Parathyroid adenoma (tissue), 2 donors: Measurements from ENCODE around the gene ANKRD17.

Source experiments
- H2AFZ ChIP-seq: fragments of 300-600 bp; sonication (generic); one replicate; pipeline ENCODE4 v1.7.0; 2017; ENCODE audit warnings: antibody characterized with exemption, mild to moderate bottlenecking
- H3K27ac ChIP-seq: fragments of 300-600 bp; sonication (generic); one replicate; pipeline ENCODE4 v1.7.0; 2017
- H3K27me3 ChIP-seq: fragments of 300-600 bp; sonication (generic); one replicate; pipeline ENCODE4 v1.7.0; 2017; ENCODE audit warnings: low read length; ENCODE audit not compliant: control insufficient read depth, insufficient read depth
- H3K36me3 ChIP-seq: fragments of 300-600 bp; sonication (generic); one replicate; pipeline ENCODE4 v1.7.0; 2017; ENCODE audit warnings: low read length; ENCODE audit not compliant: control insufficient read depth, insufficient read depth
- H3K4me1 ChIP-seq: fragments of 300-600 bp; sonication (generic); one replicate; pipeline ENCODE4 v1.7.0; 2017; ENCODE audit warnings: control low read depth
- H3K4me2 ChIP-seq: fragments of 300-600 bp; sonication (generic); one replicate; pipeline ENCODE4 v1.7.0; 2017; ENCODE audit warnings: low read length
- H3K4me3 ChIP-seq: fragments of 300-600 bp; sonication (generic); one replicate; pipeline ENCODE4 v1.7.0; 2017; ENCODE audit warnings: low read depth, low read length
- H3K79me2 ChIP-seq: fragments of 300-600 bp; sonication (generic); one replicate; pipeline ENCODE4 v1.7.0; 2017; ENCODE audit warnings: control low read depth
- H3K9ac ChIP-seq: fragments of 300-600 bp; sonication (generic); one replicate; pipeline ENCODE4 v1.7.0; 2017; ENCODE audit warnings: mild to moderate bottlenecking
- H3K9me3 ChIP-seq: fragments of 300-600 bp; sonication (generic); one replicate; pipeline ENCODE4 v1.7.0; 2017; ENCODE audit warnings: low read length; ENCODE audit not compliant: control insufficient read depth
- TF ChIP-seq, protein P1 (sequence below): fragments of 300-600 bp; sonication (generic); IDR thresholded peaks from one replicate; pipeline ENCODE4 v1.7.0; 2017; ENCODE audit warnings: antibody characterized with exemption, mild to moderate bottlenecking
- donor health status: primary hyperparathyroidism.

ANKRD17 gene

DNA sequence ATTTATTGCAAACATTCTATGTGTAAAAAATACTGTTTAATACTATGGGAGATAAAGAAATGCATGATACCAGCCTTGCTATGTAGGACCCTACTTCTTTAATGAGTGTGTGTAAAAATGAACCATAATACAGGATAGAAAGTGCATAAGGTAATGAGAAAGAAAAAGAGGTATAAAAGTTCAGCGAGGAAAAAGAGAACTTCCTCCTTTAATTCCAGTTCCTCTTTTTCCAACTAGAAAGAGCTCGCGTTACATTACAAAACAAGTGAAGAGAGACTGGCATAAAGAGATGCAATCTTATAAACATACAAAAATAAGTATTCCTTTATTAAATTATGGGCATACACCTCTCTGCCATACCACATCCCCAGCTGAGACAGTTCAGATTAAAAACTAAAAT, 77.4 kb downstream of the ANKRD17 start:
- Histone ChIP-seq H3K4me3 (no peak overlapping the region), H3K9me3 (no peaks in the 10 kb centered on the region), H3K27me3 (no peaks in the 10 kb centered on the region), H3K79me2 (peaks cover 6% of the 10 kb centered on the region), H3K36me3 (no peaks in the 10 kb centered on the region), H2AFZ (no peak overlapping the region), H3K4me1 (no peaks in the 10 kb centered on the region), H3K27ac (no peak overlapping the region), H3K4me2 (no peak overlapping the region), H3K9ac (no peak overlapping the region)
- TF ChIP-seq, protein P1, sequence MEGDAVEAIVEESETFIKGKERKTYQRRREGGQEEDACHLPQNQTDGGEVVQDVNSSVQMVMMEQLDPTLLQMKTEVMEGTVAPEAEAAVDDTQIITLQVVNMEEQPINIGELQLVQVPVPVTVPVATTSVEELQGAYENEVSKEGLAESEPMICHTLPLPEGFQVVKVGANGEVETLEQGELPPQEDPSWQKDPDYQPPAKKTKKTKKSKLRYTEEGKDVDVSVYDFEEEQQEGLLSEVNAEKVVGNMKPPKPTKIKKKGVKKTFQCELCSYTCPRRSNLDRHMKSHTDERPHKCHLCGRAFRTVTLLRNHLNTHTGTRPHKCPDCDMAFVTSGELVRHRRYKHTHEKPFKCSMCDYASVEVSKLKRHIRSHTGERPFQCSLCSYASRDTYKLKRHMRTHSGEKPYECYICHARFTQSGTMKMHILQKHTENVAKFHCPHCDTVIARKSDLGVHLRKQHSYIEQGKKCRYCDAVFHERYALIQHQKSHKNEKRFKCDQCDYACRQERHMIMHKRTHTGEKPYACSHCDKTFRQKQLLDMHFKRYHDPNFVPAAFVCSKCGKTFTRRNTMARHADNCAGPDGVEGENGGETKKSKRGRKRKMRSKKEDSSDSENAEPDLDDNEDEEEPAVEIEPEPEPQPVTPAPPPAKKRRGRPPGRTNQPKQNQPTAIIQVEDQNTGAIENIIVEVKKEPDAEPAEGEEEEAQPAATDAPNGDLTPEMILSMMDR = no peak

DNA sequence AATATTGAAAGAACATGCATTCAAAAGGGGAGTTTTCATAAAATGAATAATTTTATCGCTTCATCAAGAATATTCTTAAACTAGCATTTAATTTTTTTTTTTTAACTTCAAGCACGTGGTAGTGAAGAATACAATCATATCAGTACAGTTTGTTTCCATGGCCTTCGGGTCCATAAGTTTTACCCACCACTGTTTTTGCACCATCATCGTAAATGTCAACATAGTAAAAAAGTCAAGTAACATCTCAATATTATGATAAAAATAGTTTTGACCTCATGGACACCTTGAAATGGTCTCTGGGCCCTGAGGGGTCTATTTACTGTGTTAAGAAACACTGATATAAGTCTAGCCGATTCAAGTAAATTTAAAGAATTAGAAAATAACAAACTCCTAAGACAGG, 80.2 kb downstream of the ANKRD17 start:
- no peak overlapping the region for H3K4me2 ChIP-seq
- no peaks in the 10 kb centered on the region for H3K27me3 ChIP-seq
- no peaks in the 10 kb centered on the region for H3K36me3 ChIP-seq
- H3K79me2 ChIP-seq = peaks cover 7% of the 10 kb centered on the region
- H3K9me3 ChIP-seq = no peaks in the 10 kb centered on the region
- H3K9ac ChIP-seq = no peak overlapping the region
- H3K4me3 ChIP-seq = no peak overlapping the region
- no peak overlapping the region for H2AFZ ChIP-seq
- no peak overlapping the region for H3K27ac ChIP-seq
- H3K4me1 ChIP-seq = no peaks in the 10 kb centered on the region
- TF ChIP-seq, protein P1 = no peak

DNA sequence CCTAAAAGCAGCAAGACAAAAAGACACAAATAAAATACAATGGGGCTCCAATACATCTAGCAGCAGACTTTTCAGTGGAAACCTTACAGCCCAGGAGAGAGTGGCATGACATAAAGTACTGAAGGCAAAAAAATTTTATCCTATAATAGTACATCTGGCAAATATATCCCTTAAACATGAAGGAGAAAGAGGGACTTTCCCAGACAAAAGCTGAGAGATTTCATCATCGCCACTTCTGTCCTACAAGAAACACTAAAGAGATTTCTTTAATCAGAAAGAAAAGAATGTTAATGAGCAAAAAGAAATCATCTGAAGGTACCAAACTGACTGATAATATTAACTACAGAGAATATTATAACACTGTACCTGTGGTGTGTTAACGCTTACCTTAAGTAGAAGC, 86.4 kb downstream of the ANKRD17 start:
- H3K27ac ChIP-seq = no peak overlapping the region
- H3K36me3 ChIP-seq = no peaks in the 10 kb centered on the region
- no peaks in the 10 kb centered on the region for H3K27me3 ChIP-seq
- H2AFZ ChIP-seq = no peak overlapping the region
- no peaks in the 10 kb centered on the region for H3K4me1 ChIP-seq
- H3K4me3 ChIP-seq = no peak overlapping the region
- no peaks in the 10 kb centered on the region for H3K9me3 ChIP-seq
- H3K79me2 ChIP-seq = peaks cover 34% of the 10 kb centered on the region
- H3K9ac ChIP-seq = no peak overlapping the region
- H3K4me2 ChIP-seq = no peak overlapping the region
- TF ChIP-seq, protein P1 = no peak

DNA sequence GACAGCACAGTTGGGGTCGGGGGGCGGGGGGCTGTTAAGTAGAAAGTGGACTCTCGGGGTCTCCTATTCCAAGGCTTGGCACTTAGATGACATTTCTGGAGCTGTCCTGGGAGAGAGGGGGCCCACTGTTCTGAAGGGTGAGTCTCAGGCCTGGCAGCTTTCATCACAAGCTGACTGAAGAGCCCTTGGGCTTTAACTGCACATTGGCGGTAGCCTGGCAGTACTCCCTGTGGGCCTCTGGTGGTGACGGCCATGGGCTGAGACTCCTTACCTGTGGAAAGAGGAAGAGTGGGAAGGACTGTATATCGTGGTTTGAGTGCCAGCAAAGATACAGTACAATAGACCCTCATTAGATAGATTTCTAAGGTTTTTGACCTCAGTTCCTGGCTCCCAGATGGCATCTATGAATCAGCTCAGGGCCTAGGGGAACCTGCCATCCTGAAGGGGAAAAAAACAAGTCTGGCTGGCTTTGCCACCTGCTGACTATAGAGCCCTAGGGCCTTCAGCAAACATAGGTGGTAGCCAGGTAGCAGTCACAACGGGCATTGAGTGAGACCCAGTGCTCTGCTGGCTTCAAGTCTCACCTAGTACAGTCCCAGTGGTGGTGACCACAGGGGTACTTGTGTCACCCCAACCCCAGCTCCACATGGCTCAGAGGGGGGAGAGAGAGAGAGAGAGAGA, 87.9 kb downstream of the ANKRD17 start:
- H2AFZ ChIP-seq = no peak overlapping the region
- peaks cover 34% of the 10 kb centered on the region for H3K79me2 ChIP-seq
- H3K27ac ChIP-seq = no peak overlapping the region
- H3K4me3 ChIP-seq = no peak overlapping the region
- no peaks in the 10 kb centered on the region for H3K27me3 ChIP-seq
- no peak overlapping the region for H3K9ac ChIP-seq
- no peak overlapping the region for H3K4me2 ChIP-seq
- H3K9me3 ChIP-seq = no peaks in the 10 kb centered on the region
- no peaks in the 10 kb centered on the region for H3K36me3 ChIP-seq
- TF ChIP-seq, protein P1 = no peak
- no peaks in the 10 kb centered on the region for H3K4me1 ChIP-seq

DNA sequence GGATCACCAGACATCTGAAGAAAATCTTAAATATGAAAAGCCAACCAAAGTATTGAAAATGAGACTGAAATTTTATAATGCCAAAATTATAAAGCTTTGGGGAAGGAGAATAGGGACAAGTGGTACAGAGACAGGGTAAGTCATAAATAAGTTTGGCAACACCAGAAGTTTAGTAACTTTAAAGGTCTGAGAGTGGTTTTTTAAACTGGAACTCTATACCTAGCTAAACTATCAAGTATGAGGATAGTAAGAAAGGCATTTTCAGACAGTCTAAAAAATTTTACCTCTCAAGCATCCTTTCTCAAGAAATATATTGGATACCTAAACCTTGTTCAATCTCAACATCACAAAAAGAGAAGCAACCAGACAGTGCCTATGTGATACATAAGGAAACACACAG, 92.4 kb downstream of the ANKRD17 start:
- no peak overlapping the region for H3K4me2 ChIP-seq
- H3K4me1 ChIP-seq = no peaks in the 10 kb centered on the region
- no peaks in the 10 kb centered on the region for H3K36me3 ChIP-seq
- TF ChIP-seq, protein P1 = no peak
- H3K79me2 ChIP-seq = peaks cover 16% of the 10 kb centered on the region
- H3K27ac ChIP-seq = no peak overlapping the region
- H3K9me3 ChIP-seq = no peaks in the 10 kb centered on the region
- H3K27me3 ChIP-seq = no peaks in the 10 kb centered on the region
- H3K9ac ChIP-seq = no peak overlapping the region
- no peak overlapping the region for H3K4me3 ChIP-seq
- no peak overlapping the region for H2AFZ ChIP-seq
